ENCODE measurements around the gene TIMD4.
"Not testable (repeated sequence)": the region's sequence is repeated elsewhere in the genome, so short reads cannot be mapped to it uniquely, and the experiment has no call there.

TIMD4 gene

GRCh38 chr5:156963125-156963524 is at the start of gene TIMD4:
TIMD4 (minus strand) TSS chr5:156963226; CDS start chr5:156963198, 28 bp downstream.
- no peak for DNase-seq

- DNase-seq: no peak
Measured at GRCh38 chr5:157006262-157006661, 43.2 kb upstream of the TIMD4 start.

GRCh38 chr5:157004893-157005551 is 42.0 kb upstream of the TIMD4 start:
- DNase-seq: no peak

- DNase-seq: no peak
Measured at GRCh38 chr5:156991714-156992113, 28.7 kb upstream of the TIMD4 start.

- DNase-seq: no peak
Measured at GRCh38 chr5:156984064-156984463, 21.0 kb upstream of the TIMD4 start.

GRCh38 chr5:156981481-156981880 is 18.5 kb upstream of the TIMD4 start:
- no peak for DNase-seq

GRCh38 chr5:156974328-156974727 is 11.3 kb upstream of the TIMD4 start:
- no peak for DNase-seq

GRCh38 chr5:156971848-156972525 is 9.0 kb upstream of the TIMD4 start:
- no peak for DNase-seq

GRCh38 chr5:156971415-156971814 is 8.4 kb upstream of the TIMD4 start:
- no peak for DNase-seq

GRCh38 chr5:156967386-156967785 is 4.4 kb upstream of the TIMD4 start:
- not testable (repeated sequence) for DNase-seq

- DNase-seq: no peak
Measured at GRCh38 chr5:156956321-156956720, 6.7 kb downstream of the TIMD4 start.

GRCh38 chr5:156951359-156951758 is 11.7 kb downstream of the TIMD4 start:
- DNase-seq: no peak

GRCh38 chr5:156950716-156951115 is 12.3 kb downstream of the TIMD4 start:
- no peak for DNase-seq

GRCh38 chr5:156949424-156949823 is 13.6 kb downstream of the TIMD4 start:
- DNase-seq: no peak

GRCh38 chr5:156947925-156948324 is 15.1 kb downstream of the TIMD4 start:
- DNase-seq: no peak

GRCh38 chr5:156942064-156942463 is 21.0 kb downstream of the TIMD4 start:
- DNase-seq: no peak

- not testable (repeated sequence) for DNase-seq
Measured at GRCh38 chr5:156940462-156940861, 22.6 kb downstream of the TIMD4 start.

GRCh38 chr5:156936972-156937371 is 26.1 kb downstream of the TIMD4 start:
- no peak for DNase-seq

- peak; percentile 31 to 42 for DNase-seq
Measured at GRCh38 chr5:156934450-156935211, 28.4 kb downstream of the TIMD4 start.

GRCh38 chr5:156929366-156929948 is 33.6 kb downstream of the TIMD4 start:
- no peak for DNase-seq

- DNase-seq: no peak
Measured at GRCh38 chr5:156927545-156927944, 35.5 kb downstream of the TIMD4 start.

GRCh38 chr5:156925767-156926166 is 37.3 kb downstream of the TIMD4 start:
- not testable (repeated sequence) for DNase-seq

GRCh38 chr5:156922207-156922792 is 40.7 kb downstream of the TIMD4 start:
- DNase-seq: no peak
